Measurements from ENCODE around the gene MED13.

DNA sequence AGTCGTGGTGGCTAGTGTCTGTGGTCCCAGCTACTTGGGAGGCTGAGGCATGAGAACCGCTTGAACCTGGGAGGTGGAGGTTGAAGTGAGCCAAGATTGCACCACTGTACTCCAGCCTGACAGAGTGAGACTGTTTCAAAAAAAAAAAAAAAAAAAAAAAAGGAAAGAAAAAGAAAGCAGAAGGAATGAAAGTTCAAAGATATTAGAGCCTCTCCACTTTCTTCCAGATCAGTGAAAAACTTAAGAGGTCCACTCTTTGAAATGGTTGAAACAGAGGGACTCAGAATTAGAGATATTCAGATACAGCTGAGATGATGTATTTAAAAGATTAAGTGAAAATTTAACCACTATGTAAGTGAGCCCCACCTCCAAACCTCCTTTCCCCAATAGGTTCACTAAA, 16.8 kb downstream of the MED13 start:
- TF ChIP-seq POLR2A (IDR thresholded peaks at IDR 0.05) = no peak
- TF ChIP-seq, protein P1, sequence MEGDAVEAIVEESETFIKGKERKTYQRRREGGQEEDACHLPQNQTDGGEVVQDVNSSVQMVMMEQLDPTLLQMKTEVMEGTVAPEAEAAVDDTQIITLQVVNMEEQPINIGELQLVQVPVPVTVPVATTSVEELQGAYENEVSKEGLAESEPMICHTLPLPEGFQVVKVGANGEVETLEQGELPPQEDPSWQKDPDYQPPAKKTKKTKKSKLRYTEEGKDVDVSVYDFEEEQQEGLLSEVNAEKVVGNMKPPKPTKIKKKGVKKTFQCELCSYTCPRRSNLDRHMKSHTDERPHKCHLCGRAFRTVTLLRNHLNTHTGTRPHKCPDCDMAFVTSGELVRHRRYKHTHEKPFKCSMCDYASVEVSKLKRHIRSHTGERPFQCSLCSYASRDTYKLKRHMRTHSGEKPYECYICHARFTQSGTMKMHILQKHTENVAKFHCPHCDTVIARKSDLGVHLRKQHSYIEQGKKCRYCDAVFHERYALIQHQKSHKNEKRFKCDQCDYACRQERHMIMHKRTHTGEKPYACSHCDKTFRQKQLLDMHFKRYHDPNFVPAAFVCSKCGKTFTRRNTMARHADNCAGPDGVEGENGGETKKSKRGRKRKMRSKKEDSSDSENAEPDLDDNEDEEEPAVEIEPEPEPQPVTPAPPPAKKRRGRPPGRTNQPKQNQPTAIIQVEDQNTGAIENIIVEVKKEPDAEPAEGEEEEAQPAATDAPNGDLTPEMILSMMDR (IDR thresholded peaks at IDR 0.05) = no peak

Data from uterus (tissue), 2 donors.